CD4-positive, alpha-beta T cell treated with Interferon gamma for 1 hour (primary cell): ENCODE data around the gene BGLAP.

ENCODE experiments used
- DNase-seq: peaks from one replicate; pipeline ENCODE4 v3.0.0-alpha.2; 2020

The BGLAP gene

GRCh38 chr1:156259805-156260204 is 17.8 kb downstream of the BGLAP start:
- DNase-seq = no peak

DNA sequence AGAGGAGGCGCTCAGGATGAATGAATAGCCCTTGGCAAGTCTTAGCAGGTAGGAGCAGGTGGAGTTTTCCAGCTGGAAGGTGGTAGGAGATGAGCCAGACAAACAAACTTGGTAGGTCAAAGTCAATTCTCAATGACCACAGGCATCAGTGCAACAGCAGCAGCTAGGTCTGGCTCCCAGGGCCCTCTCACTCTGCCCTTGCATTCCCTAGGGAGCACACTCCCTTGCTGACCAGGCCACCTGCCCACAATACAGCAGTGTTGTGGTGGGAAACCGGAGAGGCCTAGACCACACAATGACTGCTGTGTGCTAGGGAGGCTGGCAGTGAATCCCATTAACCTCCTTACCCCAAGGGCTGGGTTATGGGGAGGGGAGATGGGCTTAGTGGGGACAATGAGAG is 18.9 kb downstream of the BGLAP start:
- no peak for DNase-seq

- DNase-seq = no peak
Observed at GRCh38 chr1:156262461-156263287, 20.7 kb downstream of the BGLAP start.

DNA sequence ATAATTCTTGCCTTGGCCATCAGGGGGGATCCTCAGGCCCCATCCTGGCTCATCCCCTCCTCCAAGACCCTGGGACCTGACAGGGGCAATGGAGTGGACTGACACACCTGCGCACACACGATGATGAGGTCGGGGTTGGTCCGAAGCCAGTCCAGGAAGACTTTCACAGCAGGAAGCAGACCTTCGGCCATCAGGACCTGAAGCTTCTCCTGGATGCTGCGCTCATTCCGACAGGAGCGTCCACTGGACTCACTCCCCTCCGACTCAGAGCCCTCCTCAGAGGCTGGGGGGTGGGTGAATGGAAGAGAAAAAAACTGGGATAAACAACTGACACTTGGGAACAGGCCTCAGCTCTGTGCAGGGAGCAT is 21.3 kb downstream of the BGLAP start:
- no peak for DNase-seq

GRCh38 chr1:156266051-156266450 is 24.1 kb downstream of the BGLAP start:
- no peak for DNase-seq

GRCh38 chr1:156268336-156268735 is 26.4 kb downstream of the BGLAP start:
- no peak for DNase-seq

GRCh38 chr1:156270314-156270713 is 28.3 kb downstream of the BGLAP start:
- no peak for DNase-seq

DNA sequence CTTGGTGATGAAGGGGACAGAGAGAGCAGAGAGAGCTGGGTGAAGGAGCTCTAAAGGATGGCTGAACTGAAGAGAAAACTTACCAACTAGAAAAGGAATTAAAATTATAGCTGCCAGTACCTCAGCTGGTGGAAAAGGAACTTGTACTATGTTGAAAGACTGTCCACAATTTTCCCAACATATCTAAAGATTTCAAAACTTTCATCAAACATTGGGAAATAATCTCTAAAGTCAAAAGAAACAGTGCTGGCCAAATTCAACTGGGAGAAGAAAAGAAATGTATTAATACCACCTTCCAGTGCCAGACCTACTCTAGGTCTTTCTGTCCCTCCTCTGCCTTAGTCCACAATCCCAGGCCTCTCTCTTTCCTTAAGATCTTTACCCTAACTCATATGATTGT is 34.5 kb downstream of the BGLAP start:
- DNase-seq = no peak

DNA sequence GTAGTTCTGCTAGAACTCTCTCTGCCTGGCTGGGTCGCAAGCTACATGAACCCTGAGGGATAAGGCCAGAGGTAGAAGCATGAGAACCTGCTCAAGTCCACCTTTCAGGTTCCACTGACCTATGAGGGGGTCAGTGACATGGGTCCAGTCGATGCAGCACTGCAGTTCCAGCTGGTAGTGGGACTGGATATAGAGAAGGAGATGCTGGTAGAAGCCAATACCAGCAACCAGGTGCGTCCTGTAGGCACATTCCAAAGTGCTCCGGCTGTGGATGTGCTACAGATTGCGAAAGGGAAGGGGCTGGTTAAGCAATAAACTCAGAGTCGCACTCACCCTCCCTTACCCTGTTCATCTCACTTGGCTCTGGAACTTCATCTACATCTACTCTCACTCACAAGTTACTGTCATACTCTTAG is 35.0 kb downstream of the BGLAP start:
- DNase-seq = no peak

DNA sequence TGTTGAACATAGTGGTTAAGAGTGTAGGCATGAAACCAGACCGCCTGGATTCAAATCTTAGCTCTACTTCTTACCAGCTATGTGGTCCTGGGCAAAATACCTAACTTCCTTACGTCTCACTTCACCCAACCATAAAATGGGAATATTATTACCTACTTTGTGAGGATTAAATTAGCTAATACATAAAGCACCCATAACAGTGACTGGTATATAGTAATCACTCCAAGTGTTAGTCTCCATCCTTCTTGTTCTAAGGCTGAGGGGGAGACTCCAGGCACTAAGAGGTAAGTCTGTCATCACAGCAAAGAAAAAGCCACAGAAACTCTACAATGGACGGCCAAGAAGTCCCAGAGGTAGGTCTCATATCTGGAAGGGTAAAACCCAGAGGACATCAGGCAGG is 37.9 kb downstream of the BGLAP start:
- DNase-seq = no peak

DNA sequence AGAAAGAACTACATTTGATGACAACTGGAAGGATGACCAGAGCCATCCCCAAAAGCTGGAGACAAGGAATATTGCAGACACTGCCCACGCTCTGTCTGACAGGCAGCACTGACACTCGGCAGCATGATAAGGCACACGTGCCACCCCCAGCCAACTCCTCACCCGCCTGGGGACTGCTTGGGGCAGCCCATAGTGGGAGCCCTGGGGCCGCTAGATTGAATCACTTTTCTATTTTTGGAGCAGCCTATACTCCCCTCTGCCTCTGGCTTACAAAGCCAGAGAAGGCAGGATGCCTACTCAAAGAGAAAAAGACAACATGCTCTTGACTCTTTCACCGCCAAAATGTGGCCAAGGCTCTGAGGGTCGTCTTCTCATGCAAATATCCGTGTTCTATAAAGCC is 39.3 kb downstream of the BGLAP start:
- DNase-seq = no peak

GRCh38 chr1:156281693-156282478 is 39.9 kb downstream of the BGLAP start:
- no peak for DNase-seq

GRCh38 chr1:156282479-156283222 is 40.7 kb downstream of the BGLAP start, which contains the start of gene SMG5:
Gene SMG5, minus strand, starts transcription at chr1:156282825. Its CDS starts 145 bp downstream, at chr1:156282680.
- DNase-seq = peak; percentile 97

DNA sequence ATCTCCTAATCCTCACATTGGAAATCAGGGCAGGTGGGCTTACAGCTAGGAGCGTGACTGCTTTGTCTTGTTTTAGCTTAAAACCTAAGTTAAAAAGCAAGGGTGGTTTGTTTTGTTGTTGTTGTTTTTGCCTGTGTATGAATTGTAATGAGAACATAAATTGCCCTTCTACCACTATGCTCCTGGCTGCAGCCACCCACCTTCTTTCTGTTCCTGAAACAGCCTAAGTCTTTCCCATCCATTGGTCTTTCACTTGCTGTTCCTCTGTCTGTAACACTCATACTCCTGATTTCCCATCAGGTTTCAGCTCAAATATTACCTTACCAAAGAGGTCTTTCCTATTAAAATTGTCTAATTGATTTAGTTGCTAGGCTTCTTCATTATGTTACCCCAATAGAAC is 41.5 kb downstream of the BGLAP start:
- no peak for DNase-seq

GRCh38 chr1:156284112-156284511 is 42.1 kb downstream of the BGLAP start, which contains the start of gene TMEM79:
Gene TMEM79, plus strand, starts transcription at chr1:156284325. Its CDS starts 902 bp downstream, at chr1:156285227.
- DNase-seq = no peak

DNA sequence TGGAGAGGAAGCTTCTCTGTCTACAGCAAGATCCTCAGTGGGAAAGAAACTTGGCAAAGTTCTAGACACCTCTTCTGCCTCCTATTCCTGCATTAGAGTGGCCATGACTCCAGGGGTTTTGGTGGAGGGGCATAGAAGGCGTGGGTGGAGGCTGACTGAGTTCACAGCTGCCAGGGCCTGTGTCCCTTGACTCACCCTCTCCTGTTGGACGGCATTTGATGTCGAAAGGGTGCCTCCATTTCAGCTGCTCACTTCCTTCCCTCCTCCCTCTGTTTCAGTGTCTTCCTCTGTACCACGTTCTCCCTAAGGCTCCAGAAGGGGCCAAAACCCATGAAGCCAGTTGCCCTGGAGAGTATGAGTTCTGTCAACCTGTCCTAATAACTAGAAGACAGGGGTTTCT is 42.8 kb downstream of the BGLAP start:
- DNase-seq = no peak

GRCh38 chr1:156285437-156285836 is 43.5 kb downstream of the BGLAP start:
- DNase-seq = no peak

DNA sequence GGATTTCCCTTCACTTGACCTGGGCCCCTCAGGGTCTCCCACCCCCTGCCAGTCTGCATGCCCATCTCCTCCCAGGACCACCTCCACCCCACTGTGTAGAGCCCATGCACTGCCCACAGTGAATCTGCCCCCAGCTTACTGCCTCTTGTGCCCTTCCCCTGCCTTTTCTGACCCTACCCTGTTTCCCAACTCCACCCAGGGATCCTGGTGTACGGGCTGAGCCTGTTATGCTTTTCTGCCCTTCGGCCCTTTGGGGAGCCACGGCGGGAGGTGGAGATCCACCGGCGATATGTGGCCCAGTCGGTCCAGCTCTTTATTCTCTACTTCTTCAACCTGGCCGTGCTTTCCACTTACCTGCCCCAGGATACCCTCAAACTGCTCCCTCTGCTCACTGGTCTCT is 44.1 kb downstream of the BGLAP start:
- DNase-seq = no peak

DNA sequence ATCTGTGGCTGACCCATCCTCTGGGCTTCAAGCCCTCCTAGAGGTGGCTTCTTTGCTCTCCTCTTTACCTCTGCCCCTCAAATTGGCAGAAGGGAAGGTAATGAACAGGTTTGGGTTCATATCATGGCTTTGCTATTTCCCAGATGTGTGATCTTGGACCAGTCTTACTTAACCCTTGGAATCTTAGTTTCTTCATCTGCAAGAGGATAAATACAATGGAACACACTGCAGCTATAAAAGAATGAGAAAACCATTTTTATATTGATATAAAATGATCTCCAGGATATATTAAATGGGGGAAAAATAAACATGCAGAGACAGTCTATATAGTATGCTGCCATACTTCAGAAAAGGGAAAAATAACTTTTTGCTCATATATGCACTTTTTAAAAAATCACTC is 47.9 kb downstream of the BGLAP start:
- no peak for DNase-seq

- DNase-seq = peak; percentile 64
Observed at GRCh38 chr1:156291226-156292061, 49.5 kb downstream of the BGLAP start.
